Esophagus (tissue), 2 donors: ENCODE data around the gene TMEM50B. TPM values are rescaled to one million over a fixed set of nuclear protein-coding genes. Genes with fewer than 3 reads are reported as not detected.
A peak's percentile ranks its signal among the peaks of the same experiment; 100 is the strongest.
"Not testable (repeated sequence)": the region's sequence is repeated elsewhere in the genome, so short reads cannot be mapped to it uniquely, and the experiment has no call there.

ENCODE experiments used
- H3K27ac ChIP-seq, 2 donors: one replicate each; pipeline ENCODE4 v1.5.1; 2013; ENCODE audit warnings: low read depth in 2 of 2, mild to moderate bottlenecking in 2 of 2, inconsistent platforms in 1 of 2, low read length in 1 of 2, moderate library complexity in 1 of 2
- H3K27me3 ChIP-seq, 2 donors: one replicate each; pipeline ENCODE4 v1.6.1; 2013; ENCODE audit warnings: low read length in 2 of 2, control low read depth in 1 of 2, mild to moderate bottlenecking in 1 of 2; ENCODE audit not compliant: insufficient read depth in 2 of 2, control insufficient read depth in 1 of 2
- H3K36me3 ChIP-seq, 2 donors: one replicate each; pipeline ENCODE4 v1.6.1; 2013; ENCODE audit warnings: low read length in 1 of 2; ENCODE audit not compliant: control insufficient read depth in 2 of 2, insufficient read depth in 2 of 2
- H3K4me1 ChIP-seq, 2 donors: one replicate each; pipeline ENCODE4 v1.6.1; 2013; ENCODE audit warnings: low read length in 1 of 2; ENCODE audit not compliant: control insufficient read depth in 2 of 2, insufficient read depth in 2 of 2
- H3K4me3 ChIP-seq, 2 donors: one replicate each; pipeline ENCODE4 v1.5.1; 2013; ENCODE audit warnings: low read length in 2 of 2, mild to moderate bottlenecking in 2 of 2, low read depth in 1 of 2, moderate library complexity in 1 of 2
- H3K9me3 ChIP-seq, 2 donors: one replicate each; pipeline ENCODE4 v1.6.1; 2013; ENCODE audit warnings: mild to moderate bottlenecking in 2 of 2, low read depth in 1 of 2, low read length in 1 of 2, moderate library complexity in 1 of 2; ENCODE audit not compliant: control insufficient read depth in 2 of 2, insufficient read depth in 1 of 2
- WGBS, 2 donors: extraction: QIAGEN DNeasy Blood & Tissue Kit; methylation state at CpG; one replicate each; pipeline ENCODE4 v1.1.7; 2013; 5-methylcytosine and 5-hydroxymethylcytosine counted together
- polyA plus RNA-seq, 2 donors: library from polyadenylated mRNA; stranded (reverse); fragments of 200-250 nt; gene quantifications; one replicate each; pipeline ENCODE4 v1.2.3, GENCODE V29; 2013
- donor health status: healthy with polysubstance abuse.
- donor health status: Bipolar disorder and iron deficiency.

The TMEM50B gene
- polyA plus RNA-seq, 2 donors: 20.3 to 27.4 TPM

- Histone ChIP-seq H3K36me3 (peaks cover 0 to 2% of the 10 kb centered on the region in 2 donors), H3K9me3 (no peaks in the 10 kb centered on the region), H3K27ac (no peak overlapping the region), H3K27me3 (no peaks in the 10 kb centered on the region), H3K4me1 (no peaks in the 10 kb centered on the region), H3K4me3 (no peak overlapping the region)
- WGBS, 2 donors: 92 to 96% methylated on average over 3 of the region's 3 CpGs
Measured at GRCh38 chr21:33458861-33459260, 20.9 kb downstream of the TMEM50B start.

- H3K4me1 ChIP-seq: no peaks in the 10 kb centered on the region
- H3K9me3 ChIP-seq: no peaks in the 10 kb centered on the region
- H3K4me3 ChIP-seq: no peak overlapping the region
- no peak overlapping the region for H3K27ac ChIP-seq
- H3K27me3 ChIP-seq: no peaks in the 10 kb centered on the region
- H3K36me3 ChIP-seq: peaks cover 0 to 3% of the 10 kb centered on the region in 2 donors
- WGBS, 2 donors: 81 to 86% methylated on average over 6 of the region's 6 CpGs
Measured at GRCh38 chr21:33455686-33456446, 23.9 kb downstream of the TMEM50B start.

GRCh38 chr21:33452362-33452761 is 27.4 kb downstream of the TMEM50B start:
- Histone ChIP-seq H3K27me3 (no peaks in the 10 kb centered on the region), H3K4me3 (no peak overlapping the region), H3K27ac (no peak overlapping the region), H3K9me3 (no peaks in the 10 kb centered on the region), H3K4me1 (no peaks in the 10 kb centered on the region), H3K36me3 (peaks cover 0 to 3% of the 10 kb centered on the region in 2 donors)
- WGBS, 2 donors: 87 to 91% methylated on average over 3 of the region's 3 CpGs

- H3K9me3 ChIP-seq: no peaks in the 10 kb centered on the region
- no peak overlapping the region for H3K27ac ChIP-seq
- H3K27me3 ChIP-seq: no peaks in the 10 kb centered on the region
- H3K4me3 ChIP-seq: no peak overlapping the region
- H3K4me1 ChIP-seq: no peaks in the 10 kb centered on the region
- peaks cover 0 to 3% of the 10 kb centered on the region in 2 donors for H3K36me3 ChIP-seq
- 75 to 78% methylated on average over 1 of the region's 1 CpG for WGBS, 2 donors
Measured at GRCh38 chr21:33451634-33452071, 28.1 kb downstream of the TMEM50B start.

GRCh38 chr21:33449616-33450015 is 30.2 kb downstream of the TMEM50B start:
- WGBS, 2 donors: 88 to 93% methylated on average over 4 of the region's 4 CpGs
- Histone ChIP-seq H3K27ac (no peak overlapping the region), H3K4me3 (no peak overlapping the region), H3K36me3 (peaks cover 0 to 3% of the 10 kb centered on the region in 2 donors), H3K27me3 (no peaks in the 10 kb centered on the region), H3K4me1 (no peaks in the 10 kb centered on the region), H3K9me3 (no peaks in the 10 kb centered on the region)

- not testable (repeated sequence) for H3K36me3 ChIP-seq, H3K27ac ChIP-seq, H3K27me3 ChIP-seq, H3K4me1 ChIP-seq, H3K9me3 ChIP-seq, H3K4me3 ChIP-seq
- 96 to 98% methylated on average over 6 of the region's 6 CpGs for WGBS, 2 donors
Measured at GRCh38 chr21:33446620-33447019, 33.2 kb downstream of the TMEM50B start.

GRCh38 chr21:33444499-33444898 is 35.3 kb downstream of the TMEM50B start:
- Histone ChIP-seq H3K4me1 (no peaks in the 10 kb centered on the region), H3K4me3 (no peak overlapping the region), H3K27me3 (no peaks in the 10 kb centered on the region), H3K27ac (no peak overlapping the region), H3K9me3 (no peaks in the 10 kb centered on the region), H3K36me3 (peaks cover 0 to 4% of the 10 kb centered on the region in 2 donors)
- WGBS, 2 donors: 43 to 63% methylated on average over 2 of the region's 2 CpGs

GRCh38 chr21:33443194-33443593 is 36.6 kb downstream of the TMEM50B start:
- Histone ChIP-seq H3K27ac (no peak overlapping the region), H3K27me3 (no peaks in the 10 kb centered on the region), H3K4me1 (no peaks in the 10 kb centered on the region), H3K9me3 (no peaks in the 10 kb centered on the region), H3K4me3 (no peak overlapping the region), H3K36me3 (peaks cover 0 to 4% of the 10 kb centered on the region in 2 donors)
- WGBS, 2 donors: 80 to 86% methylated on average over 5 of the region's 5 CpGs

- Histone ChIP-seq H3K4me3 (no peak overlapping the region), H3K9me3 (no peaks in the 10 kb centered on the region), H3K36me3 (peaks cover 0 to 4% of the 10 kb centered on the region in 2 donors), H3K27me3 (no peaks in the 10 kb centered on the region), H3K27ac (peak overlapping the region; percentile 37 to 87), H3K4me1 (no peaks in the 10 kb centered on the region)
- WGBS, 2 donors: 56 to 66% methylated on average over 11 of the region's 11 CpGs
Measured at GRCh38 chr21:33441489-33442477, 38.0 kb downstream of the TMEM50B start.
